Dendritic cell treated with granulocyte-macrophage colony-stimulating factor and Interleukin-4, amounts not matched to agents 40 ng/mL and 50 ng/mL, for 4 days (primary cell): ENCODE data around the gene OR2A42.
"Not testable (repeated sequence)": the region's sequence is repeated elsewhere in the genome, so short reads cannot be mapped to it uniquely, and the experiment has no call there.

Source experiments
- H3K27ac Mint-ChIP-seq: one replicate; pipeline ENCODE4 v1.8.0; 2022; ENCODE audit warnings: mild to moderate bottlenecking, mixed read lengths
- H3K27me3 Mint-ChIP-seq: one replicate; pipeline ENCODE4 v1.8.0; 2022; ENCODE audit warnings: mild to moderate bottlenecking, mixed read lengths
- H3K36me3 Mint-ChIP-seq: one replicate; pipeline ENCODE4 v1.8.0; 2022; ENCODE audit warnings: low read depth, mixed read lengths
- H3K4me1 Mint-ChIP-seq: one replicate; pipeline ENCODE4 v1.8.0; 2022; ENCODE audit warnings: low read depth, mixed read lengths
- H3K4me3 Mint-ChIP-seq: one replicate; pipeline ENCODE4 v1.8.0; 2022; ENCODE audit warnings: mild to moderate bottlenecking, moderate library complexity, mixed read lengths
- H3K9me3 Mint-ChIP-seq: one replicate; pipeline ENCODE4 v1.8.0; 2022; ENCODE audit warnings: mixed read lengths
- intact Hi-C: fragments of 100-400 bp; cut with micrococcal nuclease; formaldehyde crosslinking; loops from one replicate; pipeline ENCODE4 v1.15.0; 2022

Gene OR2A42

GRCh38 chr7:144195212-144195872 is 44.1 kb downstream of the OR2A42 start, which contains the start of gene ARHGEF35:
TSS of gene ARHGEF35 (minus strand) at chr7:144195833. CDS start at chr7:144188383, 7,450 bp downstream.
- H3K27me3 Mint-ChIP-seq, H3K27ac Mint-ChIP-seq, H3K36me3 Mint-ChIP-seq, intact Hi-C loops, H3K4me1 Mint-ChIP-seq, H3K4me3 Mint-ChIP-seq, H3K9me3 Mint-ChIP-seq: not testable (repeated sequence)

DNA sequence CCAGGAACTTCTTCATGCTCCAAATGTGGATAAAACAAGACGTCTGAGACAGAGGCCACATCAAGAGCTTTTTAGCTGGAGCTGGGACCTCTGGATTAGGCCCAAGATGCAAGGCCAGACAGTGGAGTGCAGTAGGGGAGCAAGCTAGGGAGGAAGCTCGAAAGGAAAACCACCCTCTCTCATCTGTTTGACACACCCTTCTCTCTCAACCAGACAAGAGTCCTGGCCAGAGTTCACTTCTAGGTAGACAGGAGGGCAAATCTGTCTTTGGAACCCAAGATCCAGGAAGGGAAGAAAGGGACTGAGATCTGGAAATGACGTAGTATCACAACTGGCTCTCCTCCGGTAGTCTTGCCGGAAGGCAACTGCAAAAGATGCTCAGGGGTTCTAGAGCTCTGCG is 45.0 kb downstream of the OR2A42 start:
- H3K4me1 Mint-ChIP-seq, H3K36me3 Mint-ChIP-seq, H3K27ac Mint-ChIP-seq, H3K4me3 Mint-ChIP-seq, H3K9me3 Mint-ChIP-seq, intact Hi-C loops, H3K27me3 Mint-ChIP-seq: not testable (repeated sequence)

DNA sequence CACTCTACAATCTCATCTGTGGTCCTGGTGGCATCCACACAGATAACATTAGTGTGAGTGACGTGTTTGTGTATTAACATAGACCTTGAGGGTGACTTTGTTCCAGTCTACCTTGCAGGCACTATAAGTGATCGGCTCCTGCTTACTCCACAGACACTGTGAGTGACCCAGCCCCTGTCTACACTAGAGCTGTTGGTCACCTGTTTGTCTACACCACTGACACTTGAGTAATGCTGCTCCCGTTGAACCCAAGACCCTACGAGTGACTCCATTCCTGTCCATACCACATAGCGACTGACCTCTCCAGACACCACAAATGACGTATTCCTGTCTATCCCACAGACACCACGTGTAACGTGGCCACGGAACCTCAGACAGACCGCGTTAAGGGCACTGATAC is 45.6 kb downstream of the OR2A42 start:
- H3K36me3 Mint-ChIP-seq, H3K4me3 Mint-ChIP-seq, H3K4me1 Mint-ChIP-seq, H3K27ac Mint-ChIP-seq, intact Hi-C loops, H3K27me3 Mint-ChIP-seq, H3K9me3 Mint-ChIP-seq: not testable (repeated sequence)

DNA sequence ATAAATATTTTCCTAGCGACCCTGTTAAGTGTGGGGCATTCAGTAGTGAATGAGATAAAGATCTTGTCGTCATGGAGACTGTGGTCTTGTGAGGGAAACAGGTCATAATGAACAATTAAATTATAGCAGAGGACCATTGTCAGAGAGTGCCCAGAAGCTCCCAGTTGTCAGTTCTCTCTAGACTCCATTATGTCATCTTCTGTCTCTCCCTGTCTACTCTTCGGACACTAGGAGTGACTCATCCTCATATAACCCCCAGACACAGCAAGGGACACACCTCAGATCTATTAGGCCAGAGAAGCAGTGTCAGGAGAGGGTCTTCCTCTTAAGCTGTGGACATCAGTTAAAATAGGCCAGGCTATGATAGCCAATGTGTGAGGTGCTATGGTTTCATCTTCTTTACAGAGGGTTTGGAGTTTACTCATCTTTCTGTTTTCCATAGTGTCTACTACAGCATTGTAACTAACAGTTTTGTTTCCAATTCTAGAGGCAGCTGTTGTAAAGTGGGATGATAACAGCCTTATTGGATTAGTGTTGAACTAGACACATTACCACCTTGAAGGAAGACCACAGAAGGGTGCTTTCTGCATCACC is 50.7 kb downstream of the OR2A42 start:
- H3K36me3 Mint-ChIP-seq, H3K27ac Mint-ChIP-seq, H3K9me3 Mint-ChIP-seq, intact Hi-C loops, H3K4me3 Mint-ChIP-seq, H3K27me3 Mint-ChIP-seq, H3K4me1 Mint-ChIP-seq: not testable (repeated sequence)

DNA sequence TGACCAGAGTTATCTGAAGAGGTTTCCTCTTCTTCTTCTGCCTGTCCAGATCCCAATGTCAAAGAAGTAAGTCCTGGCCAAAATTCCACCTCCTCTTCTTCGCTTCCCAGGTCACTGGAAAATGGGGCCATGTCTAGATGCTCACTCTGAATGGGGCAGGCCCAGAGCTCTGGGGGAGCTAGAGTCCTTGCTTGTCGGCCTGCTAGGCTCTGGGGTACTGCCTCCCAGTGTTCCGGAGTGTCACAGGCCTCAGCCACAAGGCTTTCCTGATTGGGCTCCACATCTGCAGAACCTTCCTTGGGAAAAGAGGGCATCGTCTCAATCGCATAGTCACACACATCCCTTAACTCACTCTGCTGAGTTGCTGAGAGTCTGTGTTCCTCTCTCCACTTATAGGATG is 51.6 kb downstream of the OR2A42 start:
- H3K36me3 Mint-ChIP-seq, intact Hi-C loops, H3K4me1 Mint-ChIP-seq, H3K9me3 Mint-ChIP-seq, H3K27me3 Mint-ChIP-seq, H3K4me3 Mint-ChIP-seq, H3K27ac Mint-ChIP-seq: not testable (repeated sequence)

DNA sequence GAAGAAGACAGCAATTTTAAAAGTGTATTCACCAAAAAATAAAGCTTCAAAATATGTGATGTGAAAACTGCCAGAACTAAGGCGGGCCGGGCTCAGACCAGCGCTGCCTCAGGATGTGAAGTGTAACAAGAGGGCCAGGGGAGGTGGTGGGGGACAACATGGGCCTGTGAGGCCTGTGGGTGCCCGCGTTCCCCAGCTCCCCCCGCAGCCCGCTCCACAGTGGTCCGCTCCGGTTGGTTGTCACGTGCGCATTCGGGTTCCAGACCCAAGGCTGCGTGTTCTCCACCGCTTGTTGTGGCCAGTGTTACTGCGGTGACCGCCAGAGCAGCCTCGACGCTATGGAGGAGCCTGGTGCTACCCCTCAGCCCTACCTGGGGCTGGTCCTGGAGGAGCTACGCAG is 56.2 kb downstream of the OR2A42 start, which contains the start of gene CTAGE4:
Gene CTAGE4 (plus strand): TSS at position 301 of the 400 bp plus-strand sequence. CDS start 38 bp downstream, at position 339.
- H3K27ac Mint-ChIP-seq, result not testable (repeated sequence)

DNA sequence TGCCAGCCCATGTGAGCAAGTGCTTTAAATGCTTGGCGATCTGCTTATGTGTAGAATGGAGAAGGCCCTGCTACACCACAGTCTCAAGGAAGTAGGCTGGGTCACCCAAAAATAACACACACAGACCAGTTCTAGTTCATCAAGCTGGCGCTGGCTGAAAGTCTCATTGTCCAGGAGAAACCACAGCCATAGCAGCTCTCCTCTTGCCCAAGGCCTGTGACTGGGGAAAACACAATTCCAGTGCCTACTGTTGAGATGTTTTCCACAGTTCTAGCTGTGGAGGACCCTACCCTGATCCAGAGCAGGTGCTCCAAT is 60.3 kb downstream of the OR2A42 start:
- not testable (repeated sequence) for H3K36me3 Mint-ChIP-seq, H3K9me3 Mint-ChIP-seq, H3K27me3 Mint-ChIP-seq, H3K27ac Mint-ChIP-seq, H3K4me3 Mint-ChIP-seq
- intact Hi-C loops, result loop anchor here (5.0 kb wide), 1 partner anchor 213 kb away; no protein-coding TSS in a partner anchor
- peaks cover 10% of the 10 kb centered on the region for H3K4me1 Mint-ChIP-seq

More for the DNA sequence above, 56.2 kb downstream of the OR2A42 start, which contains the start of gene CTAGE4:
- H3K36me3 Mint-ChIP-seq, H3K4me1 Mint-ChIP-seq, H3K4me3 Mint-ChIP-seq, intact Hi-C loops, H3K9me3 Mint-ChIP-seq, H3K27me3 Mint-ChIP-seq: not testable (repeated sequence)

GRCh38 chr7:144178380-144179164 is 60.8 kb downstream of the OR2A42 start:
- H3K4me3 Mint-ChIP-seq, H3K27me3 Mint-ChIP-seq, H3K9me3 Mint-ChIP-seq, H3K36me3 Mint-ChIP-seq, H3K27ac Mint-ChIP-seq: not testable (repeated sequence)
- peaks cover 10% of the 10 kb centered on the region for H3K4me1 Mint-ChIP-seq
- intact Hi-C loops, result loop anchor here (5.0 kb wide), 1 partner anchor 214 kb away; no protein-coding TSS in a partner anchor
